HG02763 (cell line): ENCODE measurements around the gene RGS10.
"Not testable (repeated sequence)": the region's sequence is repeated elsewhere in the genome, so short reads cannot be mapped to it uniquely, and the experiment has no call there.

Experiments
- ATAC-seq: cut with Tn5 transposase; IDR thresholded peaks from one replicate; pipeline ENCODE4 v1.9.1; 2021; ENCODE audit warnings: mild to moderate bottlenecking, moderate library complexity; ENCODE audit not compliant: unreplicated experiment

Gene RGS10

DNA sequence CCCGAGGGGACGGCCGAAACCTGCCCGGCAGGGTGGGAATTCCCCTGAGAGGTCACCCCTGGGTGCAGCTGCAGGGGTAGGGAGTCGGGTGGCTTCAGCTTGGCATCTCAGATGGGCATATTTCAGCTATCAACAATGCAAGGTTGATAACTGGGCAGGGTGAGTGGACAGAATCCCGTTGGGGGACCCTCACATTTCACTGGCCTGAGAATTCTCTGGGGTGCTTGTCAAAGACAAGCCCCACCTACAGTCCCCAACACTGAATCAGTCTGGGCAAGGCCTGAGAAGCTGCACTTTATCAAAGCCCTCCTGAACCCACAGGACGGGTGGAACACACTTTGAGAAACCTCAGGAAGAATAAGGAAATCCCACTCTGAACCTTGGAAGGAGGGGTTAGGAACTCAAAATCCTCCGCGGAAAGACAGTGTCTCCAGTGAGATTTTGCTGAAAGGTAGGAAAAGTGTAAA, 3.1 kb downstream of the RGS10 start:
- no peak for ATAC-seq

DNA sequence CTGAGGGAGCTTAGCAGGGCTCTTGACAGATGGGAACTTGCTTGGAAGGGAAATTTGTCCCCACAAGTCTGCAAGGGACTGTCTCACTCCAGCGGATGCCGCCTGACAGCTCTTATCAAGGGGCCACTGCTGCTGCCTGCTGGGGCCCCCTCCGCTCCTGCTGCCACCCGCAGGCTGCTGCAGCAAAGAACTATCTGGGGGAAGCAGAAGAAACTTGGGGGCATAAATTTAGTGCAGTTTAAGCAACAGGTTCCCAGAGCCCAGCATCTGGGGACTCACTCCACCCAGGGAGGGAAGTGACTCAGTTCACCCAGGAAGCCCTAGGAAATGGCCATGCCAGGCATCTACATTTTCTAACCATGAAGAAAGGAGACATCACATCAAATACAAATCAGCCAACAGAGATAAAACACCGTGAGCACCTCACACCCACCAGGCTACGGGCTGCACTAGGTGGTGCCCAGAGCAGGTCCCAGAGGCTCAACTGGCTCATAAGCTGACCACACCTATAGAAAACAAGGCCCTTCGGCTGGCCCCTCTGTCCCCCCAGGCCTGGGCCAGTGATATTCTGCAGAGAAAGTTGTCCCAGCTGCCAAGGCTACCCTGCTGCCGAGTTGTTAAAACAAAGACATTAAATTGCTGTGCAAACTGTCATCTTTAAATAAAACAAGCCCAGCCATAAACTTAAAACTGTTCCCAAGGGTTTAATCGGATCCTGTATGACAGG, 3.7 kb downstream of the RGS10 start:
- no peak for ATAC-seq

DNA sequence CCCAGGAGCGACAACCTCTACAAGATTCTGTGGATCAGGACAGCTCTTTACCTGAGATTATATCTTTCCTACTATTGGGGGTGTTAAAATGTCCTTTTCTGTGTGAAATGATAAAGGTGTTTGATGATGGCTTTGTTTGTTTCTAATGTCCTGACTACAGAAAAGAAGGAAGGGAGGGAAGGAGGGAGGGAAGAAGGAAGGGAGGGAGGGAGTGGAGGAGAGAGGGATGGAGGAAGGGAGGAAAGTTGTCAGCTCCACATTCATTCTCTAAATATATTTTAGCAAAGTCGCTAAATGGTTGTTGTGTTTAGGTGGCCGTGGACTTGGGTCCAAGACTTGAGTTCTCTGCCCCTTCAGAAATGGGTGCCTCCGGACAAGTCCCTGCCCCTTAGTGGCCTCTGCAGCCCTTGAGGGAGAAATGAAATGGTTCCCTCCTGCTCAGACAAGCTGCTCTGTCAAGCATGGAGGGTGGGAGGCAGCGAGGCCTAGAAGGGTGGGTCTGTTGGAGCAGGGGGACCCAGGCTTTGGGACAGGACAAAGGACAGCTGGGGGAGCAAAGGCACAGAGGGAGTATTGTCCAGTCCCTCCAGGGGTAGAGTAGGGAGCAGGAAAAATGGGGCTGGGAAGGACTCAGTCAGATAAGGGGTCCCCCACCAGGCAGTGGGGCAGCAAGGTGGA, 4.4 kb downstream of the RGS10 start:
- ATAC-seq, result no peak

DNA sequence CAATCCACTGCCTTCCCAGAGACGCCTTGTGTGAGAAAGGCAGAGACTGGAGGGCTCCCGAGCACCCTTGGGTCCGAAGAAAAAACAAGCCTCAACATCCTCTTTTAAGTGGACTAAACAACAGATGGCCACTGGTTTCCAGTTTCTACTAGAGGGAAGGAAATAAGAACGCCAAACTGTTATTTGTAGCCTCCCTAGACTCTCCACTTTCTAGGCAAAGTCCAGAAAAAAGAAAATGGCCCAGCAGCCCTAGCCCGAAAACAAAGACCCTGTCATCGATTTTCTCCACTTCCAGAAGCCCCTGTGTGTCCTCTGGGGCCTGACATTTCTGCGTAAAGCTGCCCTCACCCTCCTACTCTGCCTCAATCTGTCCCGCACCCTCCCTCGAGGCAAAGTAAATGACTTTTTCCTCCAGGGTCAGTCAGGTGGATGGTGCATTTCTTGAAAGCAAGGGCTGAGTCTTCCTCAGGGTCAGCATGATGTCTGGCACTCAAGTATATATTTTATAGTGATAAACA, 6.0 kb downstream of the RGS10 start:
- no peak for ATAC-seq

DNA sequence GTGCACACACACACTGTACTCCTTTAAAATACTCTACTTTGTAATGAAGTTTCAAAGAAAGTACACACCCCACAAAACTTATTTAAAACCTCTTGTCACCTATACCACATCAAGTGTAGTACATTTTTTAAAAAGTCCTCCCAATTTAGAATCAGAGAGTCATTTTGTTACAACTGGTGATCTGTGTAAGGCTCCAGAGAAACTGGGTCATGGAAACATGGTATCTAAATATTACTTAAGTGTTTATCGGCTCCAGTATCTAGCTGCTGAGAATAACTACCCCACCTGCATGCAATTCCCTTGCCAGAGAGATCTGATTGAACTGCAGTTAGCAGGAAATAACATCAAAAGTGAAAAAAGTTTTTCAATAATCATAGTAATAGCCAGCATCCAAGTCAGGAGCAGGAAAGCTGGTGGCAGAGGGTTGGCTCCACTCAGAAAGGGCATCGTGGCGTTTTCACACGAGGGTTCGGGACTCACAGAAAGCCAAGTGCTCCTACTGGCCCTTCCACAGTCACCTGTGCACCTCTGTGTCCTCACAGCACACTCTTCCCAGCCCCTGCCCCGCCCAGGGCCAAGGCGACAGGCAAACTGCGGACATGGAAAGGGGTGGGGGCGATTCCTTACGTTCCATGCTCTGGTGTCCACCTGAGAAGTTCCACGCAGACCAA, 6.5 kb downstream of the RGS10 start:
- no peak for ATAC-seq

DNA sequence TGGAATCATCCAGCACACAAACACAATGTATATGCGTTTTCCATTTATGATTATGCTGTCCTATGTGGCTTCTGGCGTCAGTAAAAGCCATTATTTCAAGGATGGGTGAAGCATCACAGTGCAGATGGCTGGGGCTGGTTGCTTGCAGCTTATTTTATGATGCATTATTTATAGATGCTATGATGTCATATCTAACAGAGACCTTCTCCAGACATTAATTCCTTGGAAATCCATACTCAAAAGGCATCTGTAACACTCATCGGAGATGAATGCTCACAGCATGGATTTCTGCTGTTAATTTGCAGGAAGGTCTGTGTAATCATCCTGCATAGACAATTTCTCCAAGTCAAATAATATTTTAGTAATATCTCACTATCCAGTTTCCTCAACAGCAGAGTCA, 7.2 kb downstream of the RGS10 start:
- no peak for ATAC-seq

DNA sequence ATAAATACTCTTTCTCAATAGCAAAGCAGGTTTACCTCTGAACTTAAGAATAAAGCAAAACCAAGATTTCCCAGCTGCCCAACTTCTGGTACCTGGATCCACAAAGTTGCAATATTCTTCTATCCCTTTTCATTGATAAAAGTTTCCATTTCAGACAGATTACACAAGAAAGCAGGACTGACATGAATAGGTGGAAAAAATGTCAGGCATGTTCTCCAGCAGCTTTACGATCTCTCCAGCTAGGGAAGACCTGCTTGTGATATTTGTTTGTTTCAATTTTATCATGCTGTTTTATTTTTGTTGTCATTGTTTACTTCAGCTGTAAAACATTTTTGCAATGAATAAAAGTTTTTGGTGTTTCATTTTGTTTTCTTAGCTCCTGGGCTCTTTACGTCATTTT, 9.0 kb downstream of the RGS10 start:
- no peak for ATAC-seq

DNA sequence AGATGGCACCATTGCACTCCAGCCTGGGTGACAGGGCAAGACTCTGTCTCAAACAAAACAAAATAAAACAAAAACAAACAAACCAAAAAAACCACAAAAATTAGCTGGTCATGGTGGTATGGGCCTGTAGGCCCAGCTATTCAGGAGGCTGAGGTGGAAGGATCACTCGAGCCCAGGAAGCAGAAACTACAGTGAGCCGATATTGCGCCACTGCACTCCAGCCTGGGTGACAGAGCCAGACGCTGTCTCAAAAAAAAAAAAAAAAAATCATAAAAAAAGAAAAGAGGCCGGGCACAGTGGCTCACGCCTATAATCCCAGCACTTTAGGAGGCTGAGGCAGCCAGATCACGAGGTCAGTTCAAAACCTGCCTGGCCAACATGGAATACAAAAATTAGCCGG, 9.7 kb downstream of the RGS10 start:
- ATAC-seq, result not testable (repeated sequence)

DNA sequence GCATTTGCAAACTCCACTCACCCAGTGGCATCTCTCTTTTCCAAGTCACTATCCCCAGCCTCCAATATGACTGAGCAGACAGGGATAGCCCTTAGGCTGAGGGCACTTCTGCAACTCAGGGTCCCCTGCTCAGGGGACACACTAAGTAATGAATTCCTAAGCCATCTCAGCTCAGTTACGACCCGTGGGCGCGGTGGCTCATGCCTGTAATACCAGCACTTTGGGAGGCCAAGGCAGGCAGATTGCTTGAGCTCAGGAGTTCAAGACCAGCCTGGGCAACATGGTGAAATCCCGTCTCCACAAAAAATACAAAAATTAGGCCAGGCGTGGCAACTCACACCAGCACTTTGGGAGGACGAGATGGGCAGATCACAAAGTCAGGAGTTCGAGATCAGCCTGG, 10.3 kb downstream of the RGS10 start:
- ATAC-seq, result not testable (repeated sequence)

DNA sequence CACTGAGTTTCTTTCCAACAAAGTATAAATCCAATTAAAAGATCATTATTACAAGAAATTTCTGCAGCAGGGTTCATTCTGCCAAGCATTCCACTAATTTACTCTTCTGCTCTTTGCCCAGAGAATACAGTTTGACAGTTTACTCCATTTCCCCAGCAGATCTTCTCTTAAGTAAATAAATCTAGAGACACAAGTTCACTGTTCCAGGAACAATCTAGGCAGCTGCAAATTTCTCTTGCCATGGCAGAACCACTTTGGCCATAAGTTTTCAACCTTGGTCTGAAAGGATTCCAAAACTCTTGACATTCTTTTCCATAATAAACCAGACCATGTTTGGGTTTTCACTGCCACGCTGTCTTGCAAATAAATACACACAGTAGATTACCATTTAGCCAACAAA, 11.5 kb downstream of the RGS10 start:
- no peak for ATAC-seq

DNA sequence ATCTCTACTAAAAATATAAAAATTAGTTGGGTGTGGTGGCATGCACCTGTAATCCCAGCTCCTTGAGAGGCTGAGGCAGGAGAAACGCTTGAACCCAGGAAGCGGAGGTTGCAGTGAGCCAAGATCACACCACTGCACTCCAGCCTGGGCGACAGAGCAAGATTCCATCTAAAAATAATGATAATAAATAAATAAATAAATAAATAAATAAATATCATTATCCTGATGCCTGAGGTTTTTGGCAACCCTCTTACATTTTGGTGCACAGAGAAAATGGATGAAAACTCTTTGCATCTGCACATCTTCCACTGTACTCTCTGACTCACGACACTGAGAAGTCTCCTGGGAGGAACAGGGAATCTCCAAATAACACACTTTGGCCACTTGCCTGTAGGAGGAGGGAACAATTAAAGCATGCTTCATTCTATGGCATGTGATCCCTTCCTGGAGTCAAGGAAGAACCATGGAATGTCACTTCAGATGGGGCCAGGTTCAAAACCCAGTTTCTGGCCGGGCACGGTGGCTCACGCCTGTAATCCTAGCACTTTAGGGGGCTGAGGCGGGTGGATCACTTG, 13.8 kb downstream of the RGS10 start:
- not testable (repeated sequence) for ATAC-seq

DNA sequence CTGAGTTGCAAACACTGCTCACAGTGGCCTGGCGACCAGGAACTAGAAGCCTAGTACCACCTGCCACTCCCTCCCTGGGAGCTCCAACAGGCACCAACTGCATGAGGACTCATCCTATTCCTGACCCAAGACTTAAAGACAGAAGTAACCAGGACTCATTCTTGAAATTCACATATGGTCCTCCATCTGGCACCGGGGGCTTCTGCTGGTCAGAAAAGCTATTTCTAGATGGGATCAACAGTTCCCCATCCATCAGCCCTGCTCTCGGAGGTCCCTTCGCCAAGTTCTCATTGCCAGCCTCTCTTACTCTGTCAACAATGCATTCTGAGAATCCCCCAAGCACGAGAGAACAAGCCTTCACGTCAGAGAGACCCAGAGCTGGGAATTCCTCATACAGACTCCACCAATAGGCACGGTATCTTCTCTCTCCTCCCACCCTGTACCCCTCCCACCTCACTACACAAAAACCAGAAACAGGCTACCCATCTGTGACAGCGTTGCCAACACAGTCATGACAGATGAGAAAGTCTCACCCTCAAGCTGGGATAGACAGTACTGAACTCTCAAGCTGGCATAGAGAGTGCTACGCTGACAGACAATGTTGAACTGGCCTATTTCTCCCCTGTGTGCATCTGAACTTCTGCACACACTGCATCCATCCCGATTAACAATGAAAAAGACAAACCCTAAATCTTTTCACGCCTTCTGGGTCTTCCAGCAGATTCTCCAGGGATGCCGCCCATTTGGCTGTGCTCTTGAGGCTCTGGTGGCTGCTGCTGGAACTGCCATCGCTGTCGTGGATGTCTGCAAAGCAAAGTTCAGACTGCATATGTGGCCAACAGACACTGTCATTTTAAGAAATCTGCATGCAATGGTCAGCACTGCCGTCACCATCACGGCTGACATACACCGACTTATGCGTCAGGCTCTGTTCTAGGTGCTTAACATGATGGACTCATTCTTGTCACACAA, 15.6 kb downstream of the RGS10 start:
- no peak for ATAC-seq

DNA sequence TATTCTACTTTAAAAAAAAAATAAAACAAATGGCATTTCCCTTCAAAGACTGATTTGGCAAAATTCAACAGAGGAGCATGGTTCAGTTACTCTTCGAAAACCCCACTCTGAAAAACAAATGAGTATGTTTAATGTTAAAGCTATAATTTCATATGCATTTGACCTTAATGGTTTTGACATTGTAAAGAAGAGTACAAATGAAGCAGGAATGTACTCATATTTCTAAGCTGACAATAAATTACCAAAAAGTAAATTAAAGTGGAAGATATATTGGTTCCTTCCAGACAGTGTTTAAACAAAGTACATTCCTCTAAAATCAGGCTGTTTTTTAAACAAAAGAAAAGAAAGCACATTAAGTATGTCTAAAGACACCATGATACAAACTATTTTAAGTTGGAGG, 16.4 kb downstream of the RGS10 start:
- ATAC-seq, result no peak

DNA sequence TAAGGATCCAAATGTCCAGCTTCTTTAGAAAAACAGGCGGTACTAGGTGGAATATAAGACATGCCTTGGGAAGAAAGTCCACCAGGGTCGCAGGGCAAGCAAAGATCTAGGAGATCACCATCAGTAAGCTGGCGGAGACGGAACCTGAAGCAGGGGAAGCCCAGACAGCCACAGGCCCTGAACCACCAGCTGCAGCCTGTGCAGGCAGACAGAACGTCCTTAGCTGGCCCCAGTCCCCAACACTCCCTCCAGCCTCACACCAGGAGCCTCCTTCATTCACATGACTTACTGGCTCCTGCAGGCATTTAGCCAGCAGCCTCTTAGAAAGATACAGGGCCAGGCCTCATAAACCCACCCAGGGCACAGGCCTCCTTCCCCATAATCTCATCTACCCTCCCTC, 17.4 kb downstream of the RGS10 start:
- no peak for ATAC-seq

DNA sequence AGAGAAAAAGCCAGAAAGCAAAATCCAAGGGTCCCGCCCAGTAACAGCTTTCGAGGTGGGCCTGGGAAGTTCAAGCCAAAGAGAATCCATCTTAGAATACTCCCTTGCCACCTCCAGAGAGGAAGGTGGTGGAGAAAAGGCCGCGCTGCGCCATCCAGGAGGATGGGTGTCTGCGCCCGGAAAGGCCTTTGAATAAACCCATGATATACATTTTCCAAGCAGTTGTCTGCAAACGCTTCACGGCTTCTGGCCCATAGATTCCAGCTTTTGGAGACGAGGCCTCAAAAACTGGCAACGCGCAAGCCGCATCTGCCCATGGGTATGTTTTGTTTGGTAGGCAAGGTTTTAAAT, 17.8 kb downstream of the RGS10 start:
- ATAC-seq, result no peak

DNA sequence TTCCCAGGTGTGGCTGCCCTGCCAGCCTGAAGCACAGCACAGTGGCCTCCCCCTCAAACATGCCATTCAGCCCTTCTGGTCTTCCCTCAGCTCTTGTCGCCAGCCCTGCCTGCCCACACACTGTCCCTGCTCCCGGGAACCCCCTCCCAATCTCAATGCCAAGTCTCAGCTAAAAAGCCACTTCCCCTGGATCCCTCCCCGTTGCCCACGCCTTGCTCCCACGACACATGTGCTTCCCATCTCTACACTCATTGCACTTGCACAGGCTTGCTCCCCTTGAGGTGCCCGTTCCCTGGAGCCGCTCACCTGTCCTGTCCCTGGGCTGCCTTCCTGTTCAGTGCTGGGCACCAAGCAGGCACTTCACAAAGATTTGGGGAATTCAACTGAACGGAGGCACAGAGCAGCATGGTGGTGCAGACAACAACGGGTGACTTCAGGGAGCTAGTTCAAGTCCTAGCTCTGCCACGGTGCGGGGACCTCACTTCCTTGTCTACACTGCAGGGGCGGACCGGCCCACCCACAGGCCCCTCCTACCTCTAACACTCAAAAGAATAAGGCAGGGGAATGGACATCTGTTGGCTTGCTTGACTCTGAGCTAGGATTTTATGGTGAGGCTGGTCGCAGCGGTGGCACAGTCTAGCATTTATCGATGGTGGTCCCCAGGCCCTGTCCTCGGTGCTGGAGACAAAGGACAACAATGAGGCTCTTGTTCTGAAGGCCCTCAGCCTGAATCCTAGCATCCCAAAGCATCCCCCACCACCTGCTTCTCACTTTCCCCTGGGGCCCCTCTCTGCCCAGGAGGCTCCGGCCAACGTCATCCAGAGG, 18.4 kb downstream of the RGS10 start:
- ATAC-seq, result no peak

DNA sequence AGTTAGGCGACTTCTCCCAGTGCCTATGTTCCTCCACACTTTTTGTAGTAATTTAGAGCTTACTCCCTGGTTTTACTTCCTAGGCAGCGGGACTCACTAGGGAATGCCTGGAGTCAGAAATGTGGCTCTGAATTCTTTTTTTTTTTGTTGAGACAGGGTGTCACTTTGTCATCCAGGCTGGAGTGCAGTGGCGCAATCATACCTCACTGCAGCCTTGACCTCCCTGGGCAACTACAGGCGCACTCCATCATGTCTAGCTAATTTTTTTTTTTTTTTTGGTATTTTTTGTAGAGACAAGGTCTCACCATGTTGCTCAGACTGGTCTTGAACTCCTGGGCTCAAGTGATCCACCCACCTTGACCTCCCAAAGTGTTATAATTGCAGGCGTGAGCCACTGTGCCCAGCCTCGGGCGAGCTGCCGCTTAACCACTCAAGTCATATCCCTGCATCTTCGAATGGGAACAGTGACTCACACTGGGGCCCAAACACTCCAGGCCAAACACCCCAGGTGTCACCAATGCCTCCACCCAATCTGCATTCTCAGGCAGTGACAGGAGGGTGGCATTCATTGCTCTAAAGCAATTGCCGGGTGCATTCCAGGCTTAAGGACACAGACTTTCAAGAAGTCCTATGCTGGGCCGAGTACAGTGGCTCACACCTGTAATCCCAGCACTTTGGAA, 19.6 kb downstream of the RGS10 start:
- ATAC-seq, result no peak

DNA sequence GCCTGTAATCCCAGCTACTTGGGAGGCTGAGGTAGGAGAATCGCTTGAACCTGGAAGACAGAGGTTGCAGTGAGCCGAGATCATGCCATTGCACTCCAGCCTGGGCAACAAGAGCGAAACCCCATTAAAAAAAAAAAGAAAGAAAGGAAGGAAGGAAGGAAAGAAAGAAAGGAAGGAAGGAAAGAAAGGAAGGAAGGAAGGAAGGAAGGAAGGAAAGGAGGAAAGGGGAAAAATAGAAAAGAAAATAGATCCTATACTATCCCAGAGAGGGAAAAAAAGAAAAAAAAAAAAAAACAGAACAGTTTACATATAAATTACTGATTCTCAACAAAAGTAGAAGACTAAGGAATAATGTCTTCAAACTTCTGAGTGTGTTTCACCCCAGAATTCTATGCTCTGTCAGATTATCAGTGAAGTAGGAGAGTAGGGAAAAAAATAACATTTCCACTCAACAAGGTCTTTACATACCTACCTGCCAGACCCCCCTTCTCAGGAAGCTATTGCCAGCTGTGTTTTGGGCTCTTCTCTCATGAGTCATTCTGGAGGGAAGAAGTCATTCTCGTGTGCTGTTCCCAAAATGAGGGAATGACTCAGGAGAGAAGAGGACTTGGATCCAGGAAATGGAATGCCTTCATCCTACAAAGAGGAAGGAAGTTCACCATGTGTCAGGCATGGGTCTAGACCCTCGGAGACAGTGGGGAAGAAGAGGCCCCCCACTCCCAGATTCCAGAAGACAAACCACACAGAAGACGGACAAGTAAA, 20.9 kb downstream of the RGS10 start:
- ATAC-seq, result no peak
